GM18508 (cell line): ENCODE measurements around the gene ACTN1.

ENCODE experiments used
- ATAC-seq: cut with Tn5 transposase; IDR thresholded peaks from one replicate; pipeline ENCODE4 v1.9.1; 2021; ENCODE audit warnings: moderate number of reproducible peaks; ENCODE audit not compliant: insufficient read depth, unreplicated experiment

ACTN1 gene

DNA sequence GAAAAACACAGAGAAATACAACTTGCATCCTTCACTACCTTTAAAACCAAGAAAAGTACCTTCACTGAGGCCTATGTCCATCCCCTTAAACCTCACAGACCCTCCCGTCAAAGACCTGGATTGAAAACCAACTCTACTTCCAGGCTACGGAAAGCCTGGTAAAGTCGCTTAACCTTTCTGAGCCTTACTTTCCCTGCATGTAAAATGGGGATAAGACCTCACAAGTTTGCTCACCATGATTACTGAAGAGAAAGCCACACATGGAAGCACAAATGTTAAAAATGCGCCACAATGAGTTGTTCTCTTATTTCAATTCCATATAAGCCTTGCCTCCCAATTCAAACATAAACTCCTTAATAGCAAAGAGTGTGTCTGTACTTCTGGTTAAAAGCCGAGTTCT lies 8.4 kb downstream of the ACTN1 start:
- ATAC-seq: no peak

DNA sequence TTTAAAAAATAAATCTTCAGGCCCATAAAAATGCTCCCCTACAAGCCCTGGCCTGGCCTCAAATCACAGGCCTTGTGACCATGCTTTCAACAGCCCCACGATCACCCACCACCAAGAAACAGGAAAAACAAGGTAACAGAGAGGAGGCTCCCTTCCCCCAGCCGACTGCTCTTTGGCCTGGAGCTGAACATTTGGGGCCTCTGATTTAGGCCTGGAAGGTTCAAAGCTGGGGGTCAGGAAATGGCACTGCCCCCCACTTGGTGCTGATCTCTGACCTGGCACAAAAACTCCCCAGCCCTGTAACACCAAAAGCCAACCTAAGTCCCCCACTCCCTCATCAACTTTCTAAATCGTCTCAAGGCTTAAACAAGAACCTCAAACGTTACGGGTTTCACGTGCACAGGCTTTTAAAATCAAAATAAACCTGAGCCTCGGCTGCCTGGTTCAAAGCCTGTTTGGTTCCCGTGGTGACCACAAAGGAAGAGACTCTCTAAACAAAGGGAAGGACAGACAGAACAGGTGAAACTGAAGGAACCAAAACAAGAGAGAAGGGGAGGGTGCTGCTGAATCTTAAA lies 9.0 kb downstream of the ACTN1 start:
- ATAC-seq: no peak

DNA sequence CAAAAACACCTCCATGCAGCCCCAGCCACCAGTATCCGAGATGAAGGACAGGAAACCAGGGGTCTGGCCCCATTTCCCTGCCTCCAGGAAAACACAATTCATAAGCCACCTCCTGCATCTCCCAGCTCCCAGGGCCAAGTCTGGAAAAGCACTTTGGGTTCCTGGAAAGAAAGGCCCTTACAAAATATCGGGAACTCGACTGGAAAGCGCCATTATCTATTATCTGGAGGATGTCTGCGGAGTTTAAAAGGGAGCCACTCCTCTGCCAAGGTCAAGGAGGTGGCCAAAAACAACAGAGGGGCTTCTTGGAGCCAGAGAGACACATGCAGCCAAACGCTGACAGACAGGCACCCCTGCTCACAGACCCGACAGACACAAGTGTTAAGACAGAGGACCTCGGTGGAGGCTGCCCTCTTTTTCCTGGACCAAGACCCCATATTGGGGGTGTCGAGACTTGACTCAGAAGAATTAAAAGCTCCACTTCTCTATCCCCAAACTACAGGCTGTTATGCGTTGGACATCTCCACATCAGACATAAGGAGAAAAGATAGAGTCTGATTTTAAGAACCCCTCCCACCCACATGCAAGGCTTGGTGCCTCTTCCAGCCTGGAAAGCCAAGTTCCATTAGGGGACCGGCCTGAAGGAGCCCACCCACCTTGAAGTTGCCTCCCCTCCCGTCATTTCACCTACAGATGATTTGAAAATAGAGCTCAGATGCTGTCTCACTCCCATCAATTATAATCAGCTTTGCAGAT lies 9.6 kb downstream of the ACTN1 start:
- ATAC-seq: no peak

- no peak for ATAC-seq
Measured at GRCh38 chr14:68968721-68969120, 10.4 kb downstream of the ACTN1 start.

GRCh38 chr14:68968051-68968450 lies 11.1 kb downstream of the ACTN1 start:
- no peak for ATAC-seq

DNA sequence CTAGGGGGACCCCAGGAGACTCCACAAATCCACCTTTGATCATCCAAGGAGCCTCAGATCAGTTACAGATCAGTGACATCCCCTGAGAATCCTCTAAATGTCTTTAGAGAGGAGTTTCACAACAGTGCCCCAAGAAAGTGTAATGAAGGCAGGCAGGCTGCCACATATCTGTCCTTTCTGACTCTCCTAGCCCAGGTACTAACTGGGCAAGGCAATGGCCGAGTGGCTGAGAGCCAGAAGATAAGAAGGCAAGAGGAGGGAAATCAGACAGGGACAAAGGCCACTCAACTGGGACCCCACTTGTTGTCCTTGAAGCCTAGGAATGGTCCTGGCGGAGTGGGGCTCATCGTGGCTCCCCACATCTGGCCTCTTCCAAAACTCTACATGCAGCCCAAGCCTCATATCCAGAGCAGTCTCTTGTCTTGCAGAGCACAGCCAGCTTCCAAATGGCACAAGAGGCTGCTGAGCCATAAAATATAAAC lies 11.6 kb downstream of the ACTN1 start:
- ATAC-seq: no peak

DNA sequence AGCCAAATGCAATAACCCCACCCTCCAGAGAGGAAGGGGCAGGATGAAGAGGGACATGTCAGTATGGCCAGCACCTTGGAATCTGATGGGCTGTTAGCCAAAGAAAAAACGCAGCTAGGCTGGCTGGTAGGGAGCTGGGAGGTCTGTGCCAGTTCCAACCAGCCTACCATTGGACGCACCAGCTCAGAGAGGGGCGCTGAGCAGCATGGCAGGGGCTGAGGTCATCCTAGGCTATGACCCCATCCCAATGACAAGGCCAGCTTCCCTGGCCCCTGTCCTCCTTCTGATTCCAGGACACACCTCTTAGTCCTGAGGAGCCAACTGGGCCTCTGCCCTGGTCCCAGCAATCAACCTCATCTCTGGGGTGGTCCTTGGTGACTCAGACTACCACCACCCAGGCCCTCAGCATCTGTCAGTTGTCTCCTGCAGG lies 12.2 kb downstream of the ACTN1 start:
- no peak for ATAC-seq

- no peak for ATAC-seq
Measured at GRCh38 chr14:68965261-68965761, 13.8 kb downstream of the ACTN1 start.

DNA sequence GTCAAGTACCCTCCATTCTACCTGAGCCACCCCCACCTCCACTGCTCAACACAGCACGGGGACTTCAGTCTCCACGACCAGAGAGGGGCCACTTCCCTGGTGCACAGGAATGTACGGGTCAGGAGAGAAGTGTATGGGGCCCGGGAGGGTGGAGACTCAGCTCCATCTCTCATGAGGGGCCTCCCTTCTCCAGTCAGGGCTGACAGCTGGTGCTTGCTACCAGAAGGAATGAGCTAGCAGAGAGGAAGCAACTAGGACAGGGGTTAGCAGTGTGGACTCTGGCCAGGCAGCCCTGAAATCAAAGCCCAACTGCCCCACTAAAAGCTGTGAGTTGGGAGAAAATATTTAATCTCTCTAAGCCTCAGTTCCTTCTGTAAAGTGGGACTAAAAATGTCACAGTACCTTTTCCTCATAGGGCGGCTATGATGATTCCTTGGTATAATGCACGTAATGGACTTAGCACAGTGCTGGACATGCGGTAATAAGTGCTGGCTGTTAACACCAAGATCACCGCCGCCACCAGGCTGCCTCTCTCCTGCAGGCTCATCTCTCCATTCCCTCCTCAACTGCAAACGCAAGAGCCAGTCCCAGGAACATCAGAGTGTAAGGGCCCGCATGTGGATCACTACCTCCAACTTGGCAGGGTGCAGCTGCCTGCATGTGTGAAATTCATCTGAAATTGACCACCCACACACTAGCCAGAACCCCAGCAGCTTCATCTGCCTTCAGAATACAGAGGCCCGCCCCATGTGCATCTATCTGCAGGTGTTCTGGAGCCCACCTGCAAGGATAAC lies 14.6 kb downstream of the ACTN1 start:
- ATAC-seq: no peak

DNA sequence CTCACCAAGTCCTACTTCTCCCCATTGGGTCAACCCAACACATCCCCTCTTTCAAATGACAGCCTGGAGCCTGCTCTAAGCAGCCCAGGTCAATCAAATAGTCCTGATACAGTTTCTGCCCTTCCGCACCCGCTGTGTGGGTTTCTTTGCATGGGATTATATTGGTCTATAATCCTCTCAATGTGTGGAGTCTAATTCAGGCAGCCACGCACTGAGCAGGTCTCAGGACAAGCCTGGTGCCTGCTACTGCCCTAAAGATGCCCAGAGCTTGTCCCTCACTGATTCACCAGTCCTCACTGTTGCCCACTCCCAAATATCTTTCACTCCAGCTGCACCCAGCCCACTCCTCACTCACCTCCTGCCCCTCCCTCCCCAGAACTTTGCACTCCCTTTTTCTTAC lies 16.4 kb downstream of the ACTN1 start:
- no peak for ATAC-seq

GRCh38 chr14:68961781-68962584 lies 17.1 kb downstream of the ACTN1 start:
- no peak for ATAC-seq

GRCh38 chr14:68961361-68961760 lies 17.7 kb downstream of the ACTN1 start:
- ATAC-seq: no peak

- no peak for ATAC-seq
Measured at GRCh38 chr14:68960123-68960522, 19.0 kb downstream of the ACTN1 start.

GRCh38 chr14:68959035-68959434 lies 20.1 kb downstream of the ACTN1 start:
- no peak for ATAC-seq

DNA sequence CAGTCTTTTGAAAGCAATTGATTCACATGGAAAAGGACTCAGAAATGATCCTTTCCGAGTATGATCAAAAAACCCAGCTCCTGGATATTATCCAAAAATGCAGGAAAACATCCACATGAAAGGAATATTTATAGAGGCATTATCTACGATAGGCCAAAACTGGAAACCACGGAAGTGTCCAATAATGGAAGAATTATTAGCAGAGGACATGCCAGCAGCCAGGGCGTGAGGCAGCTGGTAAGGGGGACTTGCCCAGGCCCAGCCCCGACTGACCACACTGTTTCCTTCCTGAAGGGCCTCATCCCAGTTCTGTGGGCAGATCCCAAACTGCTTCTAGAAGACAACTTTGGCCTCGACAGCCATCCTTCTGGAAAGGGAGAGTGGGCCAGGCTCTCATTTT lies 20.5 kb downstream of the ACTN1 start:
- ATAC-seq: no peak

- ATAC-seq: no peak
Measured at GRCh38 chr14:68957775-68958174, 21.3 kb downstream of the ACTN1 start.

- ATAC-seq: no peak
Measured at GRCh38 chr14:68956724-68957123, 22.4 kb downstream of the ACTN1 start.

DNA sequence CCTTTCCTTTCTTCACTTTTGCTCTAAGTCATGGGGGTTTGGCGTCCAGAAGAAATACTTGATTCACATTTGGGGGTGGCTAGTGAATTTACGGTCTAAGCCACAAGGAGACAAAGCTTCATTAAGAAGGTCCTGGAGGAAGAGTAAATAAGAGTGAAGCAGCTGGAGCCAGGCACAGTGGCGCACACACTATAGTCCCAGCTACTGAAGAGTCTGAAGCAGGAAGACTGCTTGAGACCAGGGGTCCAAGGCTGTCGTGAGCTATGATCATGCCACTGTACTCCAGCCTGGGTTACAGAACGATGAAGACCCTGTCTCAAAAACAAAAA lies 23.3 kb downstream of the ACTN1 start:
- no peak for ATAC-seq

DNA sequence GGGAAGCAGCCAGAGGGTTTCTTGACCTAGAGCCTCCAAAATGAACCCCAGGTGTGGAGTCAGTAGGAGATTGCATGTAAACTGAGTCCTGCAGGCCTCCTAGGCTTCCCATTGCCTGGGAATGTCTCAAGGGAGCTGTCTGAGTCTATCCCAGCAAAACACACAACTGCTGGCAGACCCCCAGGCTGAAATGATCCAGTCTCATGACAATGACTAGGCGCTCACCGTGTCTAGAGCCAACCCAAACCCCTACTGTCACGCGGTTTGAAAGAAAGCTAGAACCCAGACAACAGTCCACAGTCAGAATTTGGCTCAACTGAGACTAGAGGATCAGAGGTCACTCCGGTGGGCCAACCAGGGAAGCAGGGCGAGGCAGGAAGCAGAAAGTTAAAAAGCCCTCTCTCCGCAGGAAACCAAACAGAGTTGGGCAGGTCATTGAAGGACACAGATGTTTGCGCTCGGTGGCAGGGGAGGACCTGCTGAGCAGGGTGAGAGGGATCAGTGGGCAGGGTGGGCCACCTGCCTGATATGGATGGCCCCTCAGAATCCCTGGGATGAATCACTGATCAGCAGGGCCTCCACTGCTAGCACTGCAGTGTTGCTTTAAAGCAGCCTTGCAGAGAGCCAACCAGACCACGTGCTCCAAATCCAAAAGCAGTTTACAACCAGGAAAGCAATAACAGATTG lies 23.8 kb downstream of the ACTN1 start:
- ATAC-seq: no peak

DNA sequence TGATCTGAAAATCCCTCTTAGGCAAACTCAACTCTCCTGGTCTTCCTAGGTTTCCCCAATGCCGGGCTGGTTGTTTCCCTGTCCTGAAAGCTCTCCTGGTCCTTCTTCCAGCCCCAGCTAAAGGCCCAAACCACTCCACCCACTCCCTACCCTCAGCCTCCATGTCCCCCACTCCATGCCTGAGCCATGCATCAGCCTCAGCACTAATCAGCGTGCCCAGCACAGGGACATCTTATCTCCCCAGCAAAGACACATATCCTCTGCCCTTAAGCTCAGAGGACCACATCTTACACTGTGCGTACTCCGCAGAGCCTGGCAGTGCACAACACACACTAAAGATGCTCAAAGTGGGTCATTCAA lies 25.9 kb downstream of the ACTN1 start:
- ATAC-seq: no peak
